ENCODE results near the gene THRA. TPM values are rescaled to one million over a fixed set of nuclear protein-coding genes. Genes with fewer than 3 reads are reported as not detected.

The THRA gene
- total RNA-seq, 1 donor from 2014 or later, result 7.1 TPM

- peak overlapping the region; percentile 89 for H3K4me3 ChIP-seq (ENCODE audit: low read depth, low read length)
- no peak for TF ChIP-seq CTCF (IDR thresholded peaks at IDR 0.05; ENCODE audit: insufficient read depth, low read length, poor library complexity, severe bottlenecking)
- peaks cover 1% of the 10 kb centered on the region for H3K36me3 ChIP-seq (ENCODE audit: control insufficient read depth, insufficient read depth, low read length)
- no peak for DNase-seq (ENCODE audit: low read depth)
- H3K27me3 ChIP-seq (ENCODE audit: control insufficient read depth, insufficient read depth, low read length), result no peaks in the 10 kb centered on the region
Measured at GRCh38 chr17:40123811-40124114, 61.0 kb downstream of the THRA start.

GRCh38 chr17:40124279-40125141 is 61.7 kb downstream of the THRA start:
- no peak for TF ChIP-seq CTCF (IDR thresholded peaks at IDR 0.05; ENCODE audit: insufficient read depth, low read length, poor library complexity, severe bottlenecking)
- Histone ChIP-seq H3K36me3 (ENCODE audit: control insufficient read depth, insufficient read depth, low read length) (peaks cover 1% of the 10 kb centered on the region), H3K27me3 (ENCODE audit: control insufficient read depth, insufficient read depth, low read length) (no peaks in the 10 kb centered on the region), H3K4me3 (ENCODE audit: low read depth, low read length) (peak overlapping the region; percentile 89)
- no peak for DNase-seq (ENCODE audit: low read depth)

GRCh38 chr17:40129498-40129897 is 66.7 kb downstream of the THRA start:
- H3K36me3 ChIP-seq (ENCODE audit: control insufficient read depth, insufficient read depth, low read length), result peaks cover 7% of the 10 kb centered on the region
- no peaks in the 10 kb centered on the region for H3K27me3 ChIP-seq (ENCODE audit: control insufficient read depth, insufficient read depth, low read length)
- no peak overlapping the region for H3K4me3 ChIP-seq (ENCODE audit: low read depth, low read length)
- TF ChIP-seq CTCF (IDR thresholded peaks at IDR 0.05; ENCODE audit: insufficient read depth, low read length, poor library complexity, severe bottlenecking), result no peak
- DNase-seq (ENCODE audit: low read depth), result no peak

- no peak for TF ChIP-seq CTCF (IDR thresholded peaks at IDR 0.05; ENCODE audit: insufficient read depth, low read length, poor library complexity, severe bottlenecking)
- no peak for DNase-seq (ENCODE audit: low read depth)
- H3K27me3 ChIP-seq (ENCODE audit: control insufficient read depth, insufficient read depth, low read length), result no peaks in the 10 kb centered on the region
- peaks cover 7% of the 10 kb centered on the region for H3K36me3 ChIP-seq (ENCODE audit: control insufficient read depth, insufficient read depth, low read length)
- no peak overlapping the region for H3K4me3 ChIP-seq (ENCODE audit: low read depth, low read length)
Measured at GRCh38 chr17:40130352-40131042, 67.7 kb downstream of the THRA start.

- no peak for TF ChIP-seq CTCF (IDR thresholded peaks at IDR 0.05; ENCODE audit: insufficient read depth, low read length, poor library complexity, severe bottlenecking)
- Histone ChIP-seq H3K4me3 (ENCODE audit: low read depth, low read length) (no peak overlapping the region), H3K36me3 (ENCODE audit: control insufficient read depth, insufficient read depth, low read length) (peaks cover 6% of the 10 kb centered on the region), H3K27me3 (ENCODE audit: control insufficient read depth, insufficient read depth, low read length) (no peaks in the 10 kb centered on the region)
- DNase-seq (ENCODE audit: low read depth), result no peak
Measured at GRCh38 chr17:40134184-40134583, 71.4 kb downstream of the THRA start.
